Activated T-cell treated with anti-CD3 and anti-CD28 coated beads for 24 hours (primary cell): ENCODE results near the gene HYAL3.
A peak's percentile ranks its signal among the peaks of the same experiment; 100 is the strongest.
"Not testable (repeated sequence)": the region's sequence is repeated elsewhere in the genome, so short reads cannot be mapped to it uniquely, and the experiment has no call there.

Experiments used
- DNase-seq: peaks from one replicate; pipeline ENCODE4 v3.0.0-alpha.2; 2020; ENCODE audit warnings: low read depth

The HYAL3 gene

GRCh38 chr3:50314342-50314741, 15.1 kb upstream of the HYAL3 start:
- no peak for DNase-seq

GRCh38 chr3:50312041-50312440, 12.8 kb upstream of the HYAL3 start:
- not testable (repeated sequence) for DNase-seq

- DNase-seq: no peak
These were observed 5.4 kb upstream of the HYAL3 start for GRCh38 chr3:50304601-50305000.

- DNase-seq: no peak
These were observed 4.0 kb upstream of the HYAL3 start, which contains the start of gene HYAL1 for GRCh38 chr3:50303013-50303815. Gene HYAL1, minus strand, starts transcription at chr3:50303574. Its CDS starts 618 bp downstream, at chr3:50302956.

- no peak for DNase-seq
These were observed 3.1 kb upstream of the HYAL3 start for GRCh38 chr3:50302095-50303012.

- no peak for DNase-seq
These were observed 1.6 kb upstream of the HYAL3 start for GRCh38 chr3:50300681-50301254.

- DNase-seq: no peak
These were observed 900 bp upstream of the HYAL3 start for GRCh38 chr3:50299929-50300680.

- no peak for DNase-seq
These were observed 378 bp upstream of the HYAL3 start for GRCh38 chr3:50299638-50299928.

GRCh38 chr3:50297896-50298725, 1.1 kb downstream of the HYAL3 start:
- DNase-seq: no peak

- no peak for DNase-seq
These were observed 1.8 kb downstream of the HYAL3 start for GRCh38 chr3:50297384-50297775.

- no peak for DNase-seq
These were observed 2.4 kb downstream of the HYAL3 start for GRCh38 chr3:50296721-50297383.

- DNase-seq: no peak
These were observed 3.4 kb downstream of the HYAL3 start for GRCh38 chr3:50295553-50296431.

- no peak for DNase-seq
These were observed 4.5 kb downstream of the HYAL3 start for GRCh38 chr3:50294492-50295403.

- no peak for DNase-seq
These were observed 5.1 kb downstream of the HYAL3 start for GRCh38 chr3:50294089-50294488.

- DNase-seq: no peak
These were observed 6.0 kb downstream of the HYAL3 start for GRCh38 chr3:50293079-50293801.

- DNase-seq: peak; percentile 93
These were observed 6.8 kb downstream of the HYAL3 start, which contains the start of gene IFRD2 for GRCh38 chr3:50292159-50293078. Gene IFRD2, minus strand, starts transcription at chr3:50292429. Its CDS starts 155 bp downstream, at chr3:50292274.
